ENCODE measurements around the gene TFDP3.

Gene TFDP3

DNA sequence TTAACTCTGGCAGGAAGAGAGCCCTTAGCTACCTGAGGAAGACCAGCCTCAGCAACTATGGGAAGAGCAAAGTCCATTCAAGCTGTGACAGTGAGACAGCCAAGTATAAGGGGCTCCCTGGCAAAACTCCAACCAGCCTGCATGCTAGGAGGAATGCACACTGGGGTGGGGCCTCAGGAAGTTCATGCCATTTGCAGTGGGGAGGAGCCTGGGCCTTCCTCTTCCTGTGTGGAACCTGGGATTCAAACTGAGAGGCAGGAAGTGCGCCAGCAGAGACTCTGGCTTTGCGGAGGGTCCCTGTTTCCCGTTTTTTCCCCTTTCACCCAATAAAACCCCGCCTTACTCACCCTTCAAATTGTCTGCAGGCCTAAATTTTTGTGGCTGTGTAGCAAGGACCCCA, 33.0 kb downstream of the TFDP3 start:
- no peak for DNase-seq

DNA sequence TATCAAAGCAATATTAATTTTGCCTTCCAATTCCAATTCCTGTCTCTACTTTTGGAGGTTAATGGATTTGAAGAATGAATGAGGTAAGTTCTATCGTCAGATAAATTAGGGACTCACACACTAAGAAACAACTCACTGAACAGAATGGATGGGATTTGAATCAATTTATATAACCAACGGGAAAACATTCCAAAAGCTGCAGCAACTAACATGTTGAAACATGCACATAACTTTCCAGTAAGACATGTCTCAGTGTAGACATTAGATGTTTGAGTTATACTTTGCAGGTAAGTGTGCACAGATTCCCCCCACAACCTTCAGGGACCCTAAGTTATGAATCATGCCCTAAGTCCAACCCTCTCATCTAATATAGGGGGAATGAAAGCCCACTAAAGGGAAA, 34.3 kb downstream of the TFDP3 start:
- no peak for DNase-seq

DNA sequence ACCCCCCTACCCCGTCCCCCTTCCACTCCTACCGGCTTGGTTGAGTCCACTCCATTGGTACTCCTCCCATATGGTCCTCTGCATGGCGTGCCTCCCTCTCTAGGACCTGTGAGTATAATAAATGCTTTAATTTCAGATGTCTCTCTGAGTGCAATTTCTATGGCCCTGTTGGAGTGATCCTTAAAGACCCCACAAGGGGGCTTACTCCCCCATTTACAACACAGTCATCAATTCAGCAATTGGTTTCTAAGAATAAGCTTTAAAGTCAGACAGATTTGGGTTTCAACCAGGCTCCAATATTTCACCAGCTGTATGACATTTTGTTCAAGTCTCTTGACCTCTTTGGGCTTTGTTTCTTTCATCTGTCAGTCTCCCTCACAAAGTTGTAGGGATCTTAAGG, 38.7 kb downstream of the TFDP3 start:
- no peak for DNase-seq

DNA sequence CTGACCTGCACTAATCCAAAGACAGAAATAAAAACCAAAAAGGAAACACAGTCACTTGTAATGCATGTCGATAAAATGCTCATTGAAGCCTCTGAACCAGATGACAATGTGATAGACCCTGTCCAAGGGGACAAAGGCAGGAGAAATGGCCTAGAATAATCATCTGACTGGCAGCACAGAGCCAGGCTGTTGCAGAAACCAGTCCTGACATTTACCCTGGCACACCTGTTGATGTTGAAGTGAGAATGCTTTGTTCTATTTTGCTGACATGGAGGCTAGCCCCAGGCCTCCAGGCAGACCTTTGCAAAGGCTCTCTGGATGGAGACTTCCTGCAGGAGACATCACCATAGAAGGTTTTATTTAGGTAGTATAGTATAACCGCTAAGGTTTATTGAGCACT, 41.0 kb downstream of the TFDP3 start:
- DNase-seq: no peak

DNA sequence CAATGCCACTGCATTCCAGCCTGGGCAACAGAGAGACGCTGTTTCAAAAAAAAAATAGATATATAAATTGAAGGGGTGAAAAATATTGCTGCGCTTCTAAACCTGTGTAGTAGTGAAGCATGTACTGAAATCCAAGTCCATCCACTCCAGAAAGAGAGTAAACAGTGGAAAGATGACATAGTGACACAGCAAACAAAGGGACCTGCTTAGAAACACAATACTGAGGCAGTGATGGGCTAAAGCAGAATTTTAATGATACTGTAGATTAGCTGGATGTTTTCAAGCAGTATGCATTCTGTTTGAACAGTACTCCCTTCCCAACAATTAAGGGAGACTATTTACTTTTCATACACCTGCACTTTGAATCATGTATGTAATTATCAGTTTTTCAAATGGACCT, 42.5 kb downstream of the TFDP3 start:
- no peak for DNase-seq

DNA sequence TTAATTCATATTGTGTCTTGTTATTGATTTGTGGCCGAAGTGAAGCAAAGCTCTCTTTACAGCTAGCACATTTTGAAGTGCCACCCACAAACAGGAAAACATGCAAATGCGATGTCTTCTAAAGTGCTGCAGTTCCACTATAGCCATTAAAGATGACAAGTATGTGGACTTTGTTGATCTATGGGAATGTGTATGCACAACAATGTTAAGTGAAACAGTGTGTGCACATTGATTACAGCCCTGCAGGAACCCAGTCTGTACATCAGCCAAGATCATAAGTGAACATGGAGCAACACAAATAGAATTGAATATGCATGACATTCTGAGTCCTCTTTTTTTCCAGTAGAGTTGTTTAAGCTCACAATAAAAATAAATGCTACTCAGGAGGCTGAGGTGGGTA, 43.0 kb downstream of the TFDP3 start:
- DNase-seq: no peak

DNA sequence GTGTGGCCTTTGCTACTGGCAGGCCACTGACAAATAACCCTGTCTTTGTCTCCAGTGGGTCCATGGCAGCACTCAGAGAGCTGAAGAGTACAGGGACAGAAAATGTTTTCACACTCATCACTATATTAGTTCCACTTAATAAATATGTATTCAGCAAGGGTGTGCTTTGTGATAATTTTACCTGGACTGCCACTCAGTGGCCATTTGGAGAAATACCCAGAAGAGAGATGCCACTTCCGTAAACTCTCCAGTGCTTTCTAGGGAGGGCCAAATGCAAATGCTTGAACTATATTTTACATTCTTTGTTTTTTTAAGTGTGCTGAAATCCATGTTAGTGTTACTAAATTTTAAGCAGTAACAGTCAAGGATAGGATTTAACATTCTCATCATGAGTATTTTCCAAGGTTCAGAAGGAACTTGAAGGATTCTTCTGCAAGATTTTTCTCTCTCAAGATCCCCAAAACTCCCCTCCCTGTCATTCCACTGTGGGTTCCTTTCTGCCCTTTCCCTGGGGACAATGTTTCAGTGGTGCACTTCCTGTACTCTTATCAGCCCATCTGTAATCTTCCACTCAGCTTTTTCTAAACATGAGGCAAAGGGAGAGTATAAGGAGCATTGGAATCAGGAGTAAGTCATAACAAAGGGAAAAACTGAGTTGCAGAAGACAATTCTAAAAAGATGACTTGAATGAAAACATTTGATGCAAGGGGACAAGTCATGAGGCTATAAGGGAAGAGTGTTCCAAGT, 46.0 kb downstream of the TFDP3 start:
- DNase-seq: peak; percentile 14
